Ovary (tissue), 9 donors: ENCODE data around the gene ZNF664. TPM values are rescaled to one million over a fixed set of nuclear protein-coding genes. Genes with fewer than 3 reads are reported as not detected.

Experiments used
- DNase-seq, 5 donors: peaks; one replicate each; pipeline ENCODE4 v3.0.0-alpha.2; 2019 to 2020
- H3K27ac ChIP-seq, 2 donors: fragments of 200-600 bp; one replicate each; pipeline versions ENCODE4 v1.5.1 to v1.8.0; 2019 to 2022
- H3K27me3 ChIP-seq: fragments of 200-600 bp; one replicate; pipeline ENCODE4 v1.8.0; 2022
- H3K36me3 ChIP-seq: fragments of 200-600 bp; sonication (generic); one replicate; pipeline ENCODE4 v1.5.1; 2019
- H3K4me1 ChIP-seq: one replicate; pipeline ENCODE4 v1.8.1; 2013; ENCODE audit warnings: mild to moderate bottlenecking, moderate library complexity; ENCODE audit not compliant: insufficient read depth
- H3K4me3 ChIP-seq: fragments of 200-600 bp; sonication (generic); one replicate; pipeline ENCODE4 v1.5.1; 2017
- H3K9me3 ChIP-seq, 2 donors: fragments of 200-600 bp in 1 of 2; sonication (generic) in 1 of 2; one replicate each; pipeline versions ENCODE4 v1.5.1 to v1.8.1; 2013 to 2019; ENCODE audit warnings: mild to moderate bottlenecking in 1 of 2, moderate library complexity in 1 of 2
- EP300 ChIP-seq: sonication (generic); formaldehyde crosslinking; IDR thresholded peaks from one replicate; pipeline ENCODE4 v1.6.1; 2017; ENCODE audit warnings: antibody characterized with exemption
- POLR2A ChIP-seq: fragments of 450-650 bp; IDR thresholded peaks from one replicate; pipeline ENCODE4 v1.6.1; 2017; ENCODE audit warnings: antibody characterized with exemption, mild to moderate bottlenecking, moderate library complexity
- WGBS, 3 donors: extraction: QIAGEN DNeasy Blood & Tissue Kit in 1 of 3; methylation state at CpG; one replicate each; pipeline versions ENCODE4 v1.1.5 to v1.1.7; 2013 to 2017; 5-methylcytosine and 5-hydroxymethylcytosine counted together
- intact Hi-C, 4 donors: fragments of 100-400 bp; cut with DNase I; formaldehyde crosslinking; loops; one replicate each; pipeline versions ENCODE4 v1.11.0 to v1.15.1; 2022 to 2023
- polyA plus RNA-seq, 2 donors: library from polyadenylated mRNA; stranded (reverse); fragments of 200-250 nt in 1 of 2; fragments of 350-450 nt in 1 of 2; fragmentation: Illumina TruSeq in 1 of 2; extraction: RNeasy Lipid Tissue Mini Kit (QIAGEN cat#74804) in 1 of 2; gene quantifications; one replicate each; pipeline ENCODE4 v1.2.3, GENCODE V29; 2013 to 2014
- total RNA-seq, 7 donors: library from RNA; depleted of rRNA in 2 of 7; stranded (reverse); fragments of >200 nt in 2 of 7; fragmentation: NEBNext Ultra II Directional in 3 of 7; extraction: Animal tissue kit (Norgen Biotek cat#: 25700) in 3 of 7; gene quantifications; one replicate each; pipeline versions ENCODE4 v1.1.0 to v1.2.4, GENCODE V29; 2016 to 2023
- TF ChIP-seq, protein P1 (sequence below), 3 donors: fragments of 450-650 bp in 2 of 3; fragments of 200-600 bp in 1 of 3; IDR thresholded peaks; one replicate each; pipeline versions ENCODE4 v1.5.1 to v1.8.0; 2016 to 2022; ENCODE audit warnings: antibody characterized with exemption in 3 of 3, mild to moderate bottlenecking in 1 of 3
- donor health status: DM: no; HTN: no; CAD: no; lungs with moderate emphysema.
- donor health status: DM: no; HTN: no; CAD: no.
- donor health status: Bipolar disorder and iron deficiency.
- donor health status: DM: yes; HTN: yes; CAD: no.
- donor health status: DM: no; HTN: no; CAD: no.
- donor health status: DM: yes; HTN: yes; CAD: no.

The ZNF664 gene
- total and polyA plus RNA-seq, 9 donors = 33.5 to 74.7 (median 58.6) TPM

DNA sequence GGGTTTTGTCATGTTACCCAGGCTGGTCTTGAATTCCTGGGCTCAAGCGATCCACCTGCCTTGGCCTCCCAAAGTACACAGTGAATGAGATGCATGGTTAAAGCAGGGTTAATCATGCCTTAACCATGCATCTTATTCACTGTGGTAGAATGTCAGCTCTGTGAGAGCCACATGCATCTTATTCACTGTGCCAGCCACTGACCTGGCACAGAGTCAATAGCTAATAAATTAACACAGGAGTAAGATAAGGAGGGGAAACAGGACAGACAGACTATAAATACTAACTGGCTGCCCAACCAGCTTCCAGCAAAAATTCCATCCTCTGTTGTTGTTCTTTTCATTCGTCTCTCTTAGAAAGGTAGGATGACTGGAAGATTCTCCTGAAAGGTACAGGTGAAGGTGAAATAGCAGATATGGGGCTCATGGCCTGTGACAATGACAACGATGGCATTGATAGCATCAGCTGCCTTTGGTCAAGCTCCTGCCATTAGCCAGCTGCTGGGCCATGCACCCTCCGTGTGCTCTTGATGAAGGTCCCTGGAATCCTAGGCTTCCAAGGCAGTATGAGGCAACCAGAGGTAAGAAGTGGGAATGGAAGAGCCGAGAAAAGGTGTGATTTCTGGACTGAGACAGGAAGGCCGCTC, 76.6 kb downstream of the ZNF664 start:
- DNase-seq = no peak
- H3K36me3 ChIP-seq = no peaks in the 10 kb centered on the region
- H3K27ac ChIP-seq = no peak overlapping the region
- H3K9me3 ChIP-seq = no peaks in the 10 kb centered on the region
- intact Hi-C loops = loop anchor here in 3 of 4 donors (5.0 to 10.0 kb wide), 5 partner anchors 265 to 865 kb away; partner anchors contain the start of gene UBC (in 1 of the 3)
- H3K4me3 ChIP-seq = no peak overlapping the region
- 87 to 89% (median 87%) methylated on average over 6 of the region's 6 CpGs for WGBS, 3 donors
- no peaks in the 10 kb centered on the region for H3K27me3 ChIP-seq
- H3K4me1 ChIP-seq = no peaks in the 10 kb centered on the region
- TF ChIP-seq EP300 = no peak
- TF ChIP-seq, protein P1, sequence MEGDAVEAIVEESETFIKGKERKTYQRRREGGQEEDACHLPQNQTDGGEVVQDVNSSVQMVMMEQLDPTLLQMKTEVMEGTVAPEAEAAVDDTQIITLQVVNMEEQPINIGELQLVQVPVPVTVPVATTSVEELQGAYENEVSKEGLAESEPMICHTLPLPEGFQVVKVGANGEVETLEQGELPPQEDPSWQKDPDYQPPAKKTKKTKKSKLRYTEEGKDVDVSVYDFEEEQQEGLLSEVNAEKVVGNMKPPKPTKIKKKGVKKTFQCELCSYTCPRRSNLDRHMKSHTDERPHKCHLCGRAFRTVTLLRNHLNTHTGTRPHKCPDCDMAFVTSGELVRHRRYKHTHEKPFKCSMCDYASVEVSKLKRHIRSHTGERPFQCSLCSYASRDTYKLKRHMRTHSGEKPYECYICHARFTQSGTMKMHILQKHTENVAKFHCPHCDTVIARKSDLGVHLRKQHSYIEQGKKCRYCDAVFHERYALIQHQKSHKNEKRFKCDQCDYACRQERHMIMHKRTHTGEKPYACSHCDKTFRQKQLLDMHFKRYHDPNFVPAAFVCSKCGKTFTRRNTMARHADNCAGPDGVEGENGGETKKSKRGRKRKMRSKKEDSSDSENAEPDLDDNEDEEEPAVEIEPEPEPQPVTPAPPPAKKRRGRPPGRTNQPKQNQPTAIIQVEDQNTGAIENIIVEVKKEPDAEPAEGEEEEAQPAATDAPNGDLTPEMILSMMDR (IDR thresholded peaks at IDR 0.05) = no peak
- no peak for TF ChIP-seq POLR2A

DNA sequence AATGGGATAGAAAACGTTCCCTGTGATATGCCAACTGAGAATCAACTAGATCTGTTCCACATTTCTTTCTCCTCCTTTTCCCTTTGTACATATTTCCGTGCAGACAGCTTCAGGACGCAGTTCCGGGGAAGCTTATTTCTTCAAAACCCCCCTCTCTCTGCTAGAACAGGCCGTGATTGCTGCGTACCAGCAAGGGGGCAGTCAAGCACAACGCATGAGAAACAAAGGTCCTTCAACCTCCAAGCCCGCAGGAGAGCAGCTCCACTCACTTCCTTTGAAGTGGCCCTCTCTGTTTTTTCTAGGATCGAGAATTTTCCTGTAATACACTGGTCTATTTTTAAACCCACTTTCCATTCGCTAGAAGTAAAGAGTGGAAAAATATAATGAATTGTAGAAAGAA, 80.8 kb downstream of the ZNF664 start:
- no peaks in the 10 kb centered on the region for H3K4me1 ChIP-seq
- TF ChIP-seq EP300 (no peak), POLR2A (no peak)
- TF ChIP-seq, protein P1 (IDR thresholded peaks at IDR 0.05) = peak; percentile 39 to 81 (median 78)
- no peaks in the 10 kb centered on the region for H3K27me3 ChIP-seq
- H3K4me3 ChIP-seq = no peak overlapping the region
- intact Hi-C loops = loop anchor here (2.0 to 10.0 kb wide), 4 partner anchors 263 to 718 kb away; no protein-coding TSS in a partner anchor
- no peaks in the 10 kb centered on the region for H3K9me3 ChIP-seq
- no peaks in the 10 kb centered on the region for H3K36me3 ChIP-seq
- peak; percentile 73 to 79 (median 78) for DNase-seq
- H3K27ac ChIP-seq = no peak overlapping the region
- WGBS, 3 donors = 1% methylated on average over 10 of the region's 10 CpGs

DNA sequence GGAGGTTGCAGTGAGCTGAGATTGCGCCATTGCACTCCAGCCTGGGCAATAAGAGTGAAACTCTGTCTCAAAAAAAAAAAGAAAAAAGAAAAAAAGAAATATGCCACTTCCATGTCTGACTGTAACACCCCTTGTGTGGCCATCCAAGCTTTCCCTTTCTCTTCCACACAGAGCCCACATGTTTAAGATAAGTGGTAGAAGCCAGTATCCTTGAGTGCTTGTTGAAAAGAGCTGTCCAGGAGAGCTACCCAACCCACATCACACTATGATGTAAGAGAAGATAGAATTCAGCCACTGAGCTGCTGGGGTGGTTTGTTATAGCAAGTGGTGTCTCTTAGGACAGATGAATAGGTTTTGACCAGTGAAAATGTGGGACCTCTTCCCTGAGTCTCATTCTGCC, 82.1 kb downstream of the ZNF664 start:
- intact Hi-C loops = loop anchor here in 2 of 4 donors (2.0 to 10.0 kb wide), 3 partner anchors 266 to 717 kb away; no protein-coding TSS in a partner anchor
- Histone ChIP-seq H3K9me3 (no peaks in the 10 kb centered on the region), H3K4me3 (no peak overlapping the region), H3K4me1 (no peaks in the 10 kb centered on the region), H3K27ac (no peak overlapping the region), H3K27me3 (no peaks in the 10 kb centered on the region), H3K36me3 (no peaks in the 10 kb centered on the region)
- DNase-seq = no peak
- TF ChIP-seq EP300 (no peak), POLR2A (no peak)
- TF ChIP-seq, protein P1 (IDR thresholded peaks at IDR 0.05) = no peak
- WGBS, 3 donors = 88 to 97% (median 92%) methylated on average over 1 of the region's 1 CpG

DNA sequence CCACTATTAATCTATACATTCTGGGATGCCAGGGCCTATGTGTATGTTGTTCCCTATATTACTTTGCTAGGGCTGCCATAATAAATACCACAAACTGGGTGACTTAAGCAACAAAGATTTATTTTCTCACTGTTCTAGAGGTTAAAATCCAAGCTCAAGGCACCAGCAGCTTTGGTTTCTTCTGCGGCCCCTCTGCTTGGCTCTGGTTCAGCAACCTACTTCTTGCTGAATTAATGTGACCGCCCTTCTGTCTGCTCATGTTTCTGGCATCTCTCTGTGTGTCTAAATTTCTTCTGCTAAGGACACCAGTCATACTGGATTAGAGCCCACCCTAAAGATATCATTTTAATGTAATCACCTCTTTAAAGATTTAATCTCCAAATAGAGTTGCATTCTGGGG, 84.7 kb downstream of the ZNF664 start:
- no peak for DNase-seq
- Histone ChIP-seq H3K27ac (no peak overlapping the region), H3K27me3 (no peaks in the 10 kb centered on the region), H3K4me1 (no peaks in the 10 kb centered on the region), H3K9me3 (no peaks in the 10 kb centered on the region), H3K36me3 (no peaks in the 10 kb centered on the region), H3K4me3 (no peak overlapping the region)
- TF ChIP-seq POLR2A (no peak), EP300 (no peak)
- TF ChIP-seq, protein P1 (IDR thresholded peaks at IDR 0.05) = no peak
- intact Hi-C loops = loop anchor here in 2 of 4 donors (5.0 to 10.0 kb wide), 2 partner anchors 267 to 715 kb away; no protein-coding TSS in a partner anchor
- WGBS, 3 donors = 96 to 99% (median 99%) methylated on average over 2 of the region's 2 CpGs
